HUES6 (cell line): ENCODE measurements around the gene CFAP99.

ENCODE experiments used
- H3K27ac ChIP-seq: 2 replicates; pipeline ENCODE4 v1.7.0; 2013; ENCODE audit warnings: low read depth, mild to moderate bottlenecking, low read length, inconsistent platforms
- H3K27me3 ChIP-seq: 2 replicates; pipeline ENCODE4 v1.6.1; 2013; ENCODE audit warnings: low read length; ENCODE audit not compliant: control insufficient read depth, insufficient read depth
- H3K36me3 ChIP-seq: 2 replicates; pipeline ENCODE4 v1.6.1; 2013; ENCODE audit warnings: low read length; ENCODE audit not compliant: control insufficient read depth, insufficient read depth
- H3K4me1 ChIP-seq: 2 replicates; pipeline ENCODE4 v1.6.1; 2013; ENCODE audit warnings: low read length; ENCODE audit not compliant: control insufficient read depth, insufficient read depth
- H3K4me3 ChIP-seq: 2 replicates; pipeline ENCODE4 v1.5.1; 2013; ENCODE audit warnings: low read depth, low read length
- H3K9ac ChIP-seq: one replicate; pipeline ENCODE4 v1.6.1; 2013; ENCODE audit warnings: mild to moderate bottlenecking, low read length
- H3K9me3 ChIP-seq: 2 replicates; pipeline ENCODE4 v1.6.1; 2013; ENCODE audit warnings: low read depth, low read length; ENCODE audit not compliant: control insufficient read depth, insufficient read depth

CFAP99 gene

GRCh38 chr4:2443061-2443730, 24.4 kb downstream of the CFAP99 start:
- Histone ChIP-seq H3K9me3 (no peaks in the 10 kb centered on the region), H3K27me3 (no peaks in the 10 kb centered on the region; the same call in 1 of the 2 replicates), H3K9ac (no peak overlapping the region), H3K4me3 (no peak overlapping the region), H3K36me3 (no peaks in the 10 kb centered on the region), H3K27ac (no peak overlapping the region), H3K4me1 (peaks cover 6% of the 10 kb centered on the region)

- H3K9ac ChIP-seq: no peak overlapping the region
- no peak overlapping the region for H3K4me3 ChIP-seq
These were observed 25.4 kb downstream of the CFAP99 start for GRCh38 chr4:2443956-2444740.

GRCh38 chr4:2445130-2445529, 26.4 kb downstream of the CFAP99 start:
- no peak overlapping the region for H3K4me3 ChIP-seq
- H3K9ac ChIP-seq: no peak overlapping the region
- H3K9me3 ChIP-seq: no peaks in the 10 kb centered on the region
- peaks cover 6% of the 10 kb centered on the region for H3K4me1 ChIP-seq
- H3K36me3 ChIP-seq: no peaks in the 10 kb centered on the region
- H3K27ac ChIP-seq: no peak overlapping the region
- H3K27me3 ChIP-seq: no peaks in the 10 kb centered on the region; the same call in 1 of the 2 replicates

More at GRCh38 chr4:2443956-2444740, 25.4 kb downstream of the CFAP99 start:
- H3K9me3 ChIP-seq: no peaks in the 10 kb centered on the region
- H3K27me3 ChIP-seq: no peaks in the 10 kb centered on the region; the same call in 1 of the 2 replicates
- H3K4me1 ChIP-seq: peaks cover 6% of the 10 kb centered on the region
- H3K27ac ChIP-seq: no peak overlapping the region
- no peaks in the 10 kb centered on the region for H3K36me3 ChIP-seq

GRCh38 chr4:2445571-2445970, 26.8 kb downstream of the CFAP99 start:
- Histone ChIP-seq H3K27ac (no peak overlapping the region), H3K36me3 (no peaks in the 10 kb centered on the region), H3K9me3 (no peaks in the 10 kb centered on the region), H3K9ac (no peak overlapping the region), H3K4me1 (peaks cover 6% of the 10 kb centered on the region), H3K27me3 (no peaks in the 10 kb centered on the region; the same call in 1 of the 2 replicates), H3K4me3 (no peak overlapping the region)

- no peaks in the 10 kb centered on the region; the same call in 1 of the 2 replicates for H3K27me3 ChIP-seq
- no peak overlapping the region for H3K4me3 ChIP-seq
- no peak overlapping the region for H3K9ac ChIP-seq
- no peak overlapping the region for H3K27ac ChIP-seq
- H3K4me1 ChIP-seq: peaks cover 5% of the 10 kb centered on the region
- H3K36me3 ChIP-seq: no peaks in the 10 kb centered on the region
- no peaks in the 10 kb centered on the region for H3K9me3 ChIP-seq
These were observed 28.2 kb downstream of the CFAP99 start for GRCh38 chr4:2446656-2447564.

- Histone ChIP-seq H3K4me3 (no peak overlapping the region), H3K27ac (no peak overlapping the region), H3K9me3 (no peaks in the 10 kb centered on the region), H3K27me3 (no peaks in the 10 kb centered on the region; the same call in 1 of the 2 replicates), H3K9ac (no peak overlapping the region), H3K36me3 (no peaks in the 10 kb centered on the region), H3K4me1 (no peaks in the 10 kb centered on the region)
These were observed 29.8 kb downstream of the CFAP99 start for GRCh38 chr4:2448589-2448988.

GRCh38 chr4:2449051-2449450, 30.3 kb downstream of the CFAP99 start:
- no peak overlapping the region for H3K4me3 ChIP-seq
- H3K9me3 ChIP-seq: no peaks in the 10 kb centered on the region
- no peaks in the 10 kb centered on the region for H3K4me1 ChIP-seq
- H3K36me3 ChIP-seq: no peaks in the 10 kb centered on the region
- H3K9ac ChIP-seq: no peak overlapping the region
- no peaks in the 10 kb centered on the region; the same call in 1 of the 2 replicates for H3K27me3 ChIP-seq
- H3K27ac ChIP-seq: no peak overlapping the region

- Histone ChIP-seq H3K9me3 (no peaks in the 10 kb centered on the region), H3K36me3 (no peaks in the 10 kb centered on the region), H3K9ac (no peak overlapping the region), H3K27me3 (no peaks in the 10 kb centered on the region; the same call in 1 of the 2 replicates), H3K4me1 (no peaks in the 10 kb centered on the region), H3K4me3 (no peak overlapping the region), H3K27ac (no peak overlapping the region)
These were observed 31.0 kb downstream of the CFAP99 start for GRCh38 chr4:2449511-2450392.

- no peaks in the 10 kb centered on the region for H3K4me1 ChIP-seq
- H3K27me3 ChIP-seq: no peaks in the 10 kb centered on the region; the same call in 1 of the 2 replicates
- H3K4me3 ChIP-seq: no peak overlapping the region
- H3K36me3 ChIP-seq: no peaks in the 10 kb centered on the region
- H3K9me3 ChIP-seq: no peaks in the 10 kb centered on the region
- no peak overlapping the region for H3K27ac ChIP-seq
- no peak overlapping the region for H3K9ac ChIP-seq
These were observed 31.8 kb downstream of the CFAP99 start for GRCh38 chr4:2450394-2451035.
